LNCaP clone FGC (cell line): ENCODE measurements around the gene TMEM63A.

Experiments used
- DNase-seq: peaks from one replicate; pipeline ENCODE4 v3.0.0-alpha.2; 2011; ENCODE audit warnings: low read depth
- H3K4me3 ChIP-seq: 2 replicates; pipeline ENCODE4 v1.5.1; 2011; ENCODE audit warnings: mild to moderate bottlenecking, low read depth, low read length, control low read depth
- CTCF ChIP-seq: IDR thresholded peaks from 2 replicates; pipeline ENCODE4 v1.5.1; 2012; ENCODE audit warnings: mild to moderate bottlenecking; ENCODE audit not compliant: control insufficient read depth, insufficient read depth; ENCODE audit errors: extremely low read depth

Gene TMEM63A

DNA sequence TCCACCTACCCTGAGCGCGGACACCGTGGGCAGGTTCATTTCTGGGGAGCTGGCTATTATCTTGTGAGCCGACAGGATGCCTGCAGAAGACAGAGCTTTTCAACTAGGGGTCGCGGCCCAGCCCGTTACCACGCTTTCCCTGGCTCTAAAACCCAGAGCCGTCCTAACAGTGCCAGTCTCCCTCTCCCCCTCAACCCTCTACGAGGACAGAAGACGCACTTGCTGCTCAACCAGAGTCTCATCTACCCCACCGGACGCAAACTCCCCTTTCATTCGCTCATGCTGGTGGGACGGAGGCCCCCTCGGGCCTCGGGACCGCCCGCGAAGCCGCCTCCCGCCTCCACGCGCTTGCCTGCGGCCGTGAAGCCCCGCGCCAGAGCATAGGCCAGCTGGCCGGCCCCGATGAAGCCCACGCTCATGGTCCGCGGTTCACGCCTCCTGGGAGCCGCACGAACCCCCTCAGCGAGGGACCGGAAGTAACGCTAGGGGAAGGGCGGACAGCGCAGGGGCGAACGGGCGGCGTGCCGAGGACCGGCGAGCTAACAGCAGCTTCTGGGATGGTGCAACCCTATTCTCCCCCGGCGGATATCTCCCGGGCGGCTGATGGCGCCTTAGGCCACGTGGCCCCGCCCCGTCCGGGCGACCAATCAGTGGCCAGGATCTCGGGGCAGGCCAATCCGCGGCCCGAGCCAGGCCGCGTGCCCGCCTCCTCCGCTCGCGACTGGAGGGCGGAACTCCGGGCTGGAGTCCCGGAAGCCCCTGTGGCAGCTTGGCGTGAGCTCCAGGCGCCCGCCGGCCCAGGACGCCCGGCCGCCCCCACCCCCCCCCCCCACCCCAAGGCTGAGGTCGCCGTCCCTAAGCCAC, 41.7 kb upstream of the TMEM63A start, which contains the start of gene PYCR2:
Gene PYCR2, minus strand, starts transcription at position 559 of the 864 bp plus-strand sequence. Its CDS starts 140 bp downstream, at position 419.
- no peak for TF ChIP-seq CTCF
- DNase-seq: peak; percentile 82
- peak within 1 kb of the TSS; percentile 68 for H3K4me3 ChIP-seq

GRCh38 chr1:225923381-225923691, 41.2 kb upstream of the TMEM63A start:
- no peak for TF ChIP-seq CTCF
- DNase-seq: no peak
- peak overlapping the region; percentile 68 for H3K4me3 ChIP-seq

DNA sequence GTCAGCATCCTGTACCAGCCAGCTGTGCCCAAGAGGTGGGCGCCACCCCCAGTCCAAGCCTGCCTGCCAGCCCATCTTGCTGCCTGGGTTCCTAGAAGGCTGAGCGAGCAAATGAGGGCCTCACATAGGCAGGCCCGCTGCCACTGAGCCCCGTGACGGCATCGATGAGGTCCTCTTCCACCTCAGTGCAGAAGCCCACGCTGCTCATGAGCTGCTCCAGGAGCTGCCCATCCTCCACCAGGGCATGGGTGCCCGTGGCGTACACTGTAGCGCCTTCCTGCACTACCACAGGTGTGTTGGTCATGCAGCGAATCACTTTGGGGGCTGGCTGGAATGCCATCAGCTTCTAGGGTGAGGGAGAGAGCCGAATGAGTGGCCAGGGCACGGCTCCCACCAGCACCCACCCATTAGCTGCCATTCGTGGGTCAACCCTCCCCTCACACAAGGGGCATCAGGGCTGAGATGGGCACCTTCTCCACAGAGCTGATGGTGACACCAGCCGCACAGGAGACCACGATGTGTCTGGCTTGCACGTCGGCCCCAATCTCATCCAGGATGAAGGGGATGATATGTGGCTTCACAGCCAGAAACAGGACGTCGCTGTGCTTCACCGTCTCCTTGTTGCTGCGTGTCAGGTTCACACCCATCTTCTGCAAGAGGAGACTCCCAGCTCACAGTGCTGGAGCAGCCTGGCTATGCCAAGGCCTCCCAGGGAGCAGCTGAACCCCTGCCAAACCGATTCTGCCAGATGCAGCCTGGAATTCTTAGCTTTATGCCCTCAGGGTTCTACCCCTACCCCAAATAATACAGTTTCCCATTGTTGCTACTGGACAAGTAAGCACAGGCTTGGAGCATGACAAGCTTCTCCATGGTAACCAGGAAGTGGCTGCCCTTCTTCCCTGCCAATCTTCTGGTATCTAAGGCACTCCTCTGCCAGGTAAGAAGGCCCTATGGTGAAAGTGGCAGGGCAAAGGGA, 39.8 kb upstream of the TMEM63A start:
- peak overlapping the region; percentile 68 for H3K4me3 ChIP-seq
- TF ChIP-seq CTCF: no peak
- DNase-seq: peak; percentile 78

DNA sequence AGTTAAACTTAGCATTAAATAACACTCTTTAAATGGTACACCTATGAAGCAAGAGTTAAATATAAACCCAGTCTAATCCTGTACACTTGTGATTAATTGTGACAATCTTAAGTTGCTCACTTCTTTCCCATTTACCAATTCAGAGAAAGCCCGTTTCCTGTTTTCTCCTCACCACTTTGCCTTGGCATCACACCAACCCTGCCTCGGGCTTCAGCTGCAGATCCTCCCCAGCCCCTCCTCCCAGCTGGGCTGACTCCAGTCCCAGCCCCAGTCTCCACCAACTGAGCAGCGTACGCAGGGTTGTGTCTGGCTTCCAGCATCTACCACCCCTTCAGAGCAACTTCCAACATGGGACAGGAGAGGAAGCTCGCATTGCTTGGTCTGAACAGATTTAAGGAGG, 37.7 kb upstream of the TMEM63A start:
- no peak for TF ChIP-seq CTCF
- peak; percentile 42 for DNase-seq
- no peak overlapping the region for H3K4me3 ChIP-seq

DNA sequence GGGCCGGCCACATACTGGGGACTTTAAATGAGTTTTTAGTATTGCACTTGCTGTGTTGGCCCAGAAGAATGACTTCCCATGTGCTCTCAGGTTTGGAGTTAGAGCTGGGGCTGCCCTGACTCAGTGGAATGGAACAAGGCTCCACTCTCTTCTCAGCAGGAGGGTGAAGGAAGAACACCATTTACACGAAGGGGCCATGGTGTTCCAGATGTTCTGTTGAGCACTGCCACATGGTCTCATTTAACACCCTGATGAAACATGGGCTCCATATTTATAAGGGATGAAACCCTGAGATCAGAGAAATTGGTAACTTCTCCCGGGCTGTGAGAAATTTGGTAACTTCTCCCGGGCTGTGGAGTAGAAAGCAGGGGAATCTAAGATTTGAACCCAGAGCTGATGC, 36.1 kb upstream of the TMEM63A start:
- no peak for TF ChIP-seq CTCF
- H3K4me3 ChIP-seq: no peak overlapping the region
- no peak for DNase-seq

DNA sequence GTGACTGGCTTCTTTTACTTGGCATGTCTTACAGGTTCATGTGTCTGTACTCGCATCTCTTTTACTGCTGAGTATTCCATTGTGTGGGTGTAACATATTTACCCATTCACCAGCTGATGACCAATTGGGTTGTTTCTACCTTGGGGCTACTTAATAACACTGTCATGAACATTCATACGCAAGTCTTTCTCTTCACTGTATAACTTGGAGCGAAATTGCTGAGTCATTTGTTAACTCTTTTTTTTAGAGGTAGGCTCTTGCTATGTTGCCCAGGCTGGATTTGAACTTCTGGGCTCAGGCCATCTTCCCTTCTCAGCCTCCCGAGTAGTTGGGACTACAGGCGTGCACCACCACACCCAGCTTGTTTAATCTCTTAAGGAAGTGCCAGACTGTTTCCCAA, 35.4 kb upstream of the TMEM63A start:
- no peak for TF ChIP-seq CTCF
- H3K4me3 ChIP-seq: no peak overlapping the region
- DNase-seq: no peak
